OCI-LY1 (cell line): ENCODE measurements around the gene BTN3A1.
"Not testable (repeated sequence)": the region's sequence is repeated elsewhere in the genome, so short reads cannot be mapped to it uniquely, and the experiment has no call there.

Source experiments
- H2AFZ ChIP-seq: fragments of 200-600 bp; sonication (generic), shearing (Covaris generic); 2 replicates; pipeline ENCODE4 v1.6.0; 2014; ENCODE audit warnings: antibody characterized with exemption, mild to moderate bottlenecking, low read length
- H3F3A ChIP-seq: fragments of 200-600 bp; sonication (generic), shearing (Covaris generic); 2 replicates; pipeline ENCODE4 v1.6.0; 2014; ENCODE audit warnings: mild to moderate bottlenecking, antibody characterized with exemption, low read length, moderate library complexity; ENCODE audit not compliant: insufficient read depth
- H3K27ac ChIP-seq: fragments of 200-600 bp; sonication (generic); 2 replicates; pipeline ENCODE4 v1.5.1; 2014; ENCODE audit warnings: low read length, mixed run types, mild to moderate bottlenecking, low read depth; ENCODE audit not compliant: poor library complexity, severe bottlenecking
- H3K27me3 ChIP-seq: fragments of 200-600 bp; sonication (generic); 2 replicates; pipeline ENCODE4 v1.6.0; 2014; ENCODE audit warnings: antibody characterized with exemption, mild to moderate bottlenecking, low read length, moderate library complexity; ENCODE audit not compliant: insufficient read depth
- H3K36me3 ChIP-seq: fragments of 200-600 bp; sonication (generic); 2 replicates; pipeline ENCODE4 v1.6.1; 2014; ENCODE audit warnings: mild to moderate bottlenecking, antibody characterized with exemption, low read length, moderate library complexity, mixed read lengths; ENCODE audit not compliant: insufficient read depth
- H3K4me1 ChIP-seq: fragments of 200-600 bp; sonication (generic); 2 replicates; pipeline ENCODE4 v1.5.1; 2014; ENCODE audit warnings: mild to moderate bottlenecking, low read length, moderate library complexity; ENCODE audit not compliant: insufficient read depth, severe bottlenecking
- H3K4me2 ChIP-seq: fragments of 200-600 bp; sonication (generic), shearing (Covaris generic); 2 replicates; pipeline ENCODE4 v1.6.1; 2014; ENCODE audit warnings: low read length
- H3K4me3 ChIP-seq: fragments of 200-600 bp; sonication (generic); 2 replicates; pipeline ENCODE4 v1.5.1; 2014; ENCODE audit warnings: low read length, low read depth, mild to moderate bottlenecking, mixed read lengths; ENCODE audit not compliant: poor library complexity, severe bottlenecking
- H3K79me2 ChIP-seq: fragments of 200-600 bp; shearing (Covaris generic); 2 replicates; pipeline ENCODE4 v1.6.1; 2016; ENCODE audit warnings: mixed run types, low read length, mixed read lengths; ENCODE audit not compliant: insufficient read depth
- H3K9ac ChIP-seq: fragments of 200-600 bp; sonication (generic), shearing (Covaris generic); 2 replicates; pipeline ENCODE4 v1.6.1; 2014; ENCODE audit warnings: mild to moderate bottlenecking, low read length, mixed read lengths
- H3K9me2 ChIP-seq: fragments of 200-600 bp; sonication (generic), shearing (Covaris generic); 2 replicates; pipeline ENCODE4 v1.6.1; 2014; ENCODE audit warnings: low read depth, mild to moderate bottlenecking, low read length, mixed read lengths
- H3K9me3 ChIP-seq: fragments of 200-600 bp; shearing (Covaris generic); 2 replicates; pipeline ENCODE4 v1.6.1; 2014; ENCODE audit warnings: low read length, mixed read lengths
- H4K20me1 ChIP-seq: fragments of 200-600 bp; sonication (generic), shearing (Covaris generic); 2 replicates; pipeline ENCODE4 v1.6.0; 2016; ENCODE audit warnings: mild to moderate bottlenecking, low read length; ENCODE audit not compliant: insufficient read depth
- CTCF ChIP-seq: fragments of 200-600 bp; sonication (generic), shearing (Covaris generic); IDR thresholded peaks from 2 replicates; pipeline ENCODE4 v1.5.1; 2017; ENCODE audit warnings: mild to moderate bottlenecking, antibody characterized with exemption, low read length, moderate library complexity, mixed read lengths
- EZH2 ChIP-seq: fragments of 200-600 bp; sonication (generic), shearing (Covaris generic); IDR thresholded peaks from 2 replicates; pipeline ENCODE4 v1.8.0; 2017; ENCODE audit warnings: borderline replicate concordance, mixed run types, mild to moderate bottlenecking, antibody characterized with exemption, low read length, moderate library complexity, mixed read lengths

Gene BTN3A1

GRCh38 chr6:26415791-26416190 is 13.7 kb downstream of the BTN3A1 start:
- H3K4me3 ChIP-seq: no peak overlapping the region
- no peak for TF ChIP-seq CTCF
- TF ChIP-seq EZH2: no peak
- no peak overlapping the region for H3K9ac ChIP-seq
- no peaks in the 10 kb centered on the region for H3K79me2 ChIP-seq
- no peaks in the 10 kb centered on the region for H3K4me1 ChIP-seq
- H3K27me3 ChIP-seq: peaks cover 11% of the 10 kb centered on the region; the same call in 1 of the 2 replicates
- no peaks in the 10 kb centered on the region; the same call in 1 of the 2 replicates for H3K36me3 ChIP-seq
- H2AFZ ChIP-seq: no peak overlapping the region
- no peak overlapping the region for H3K27ac ChIP-seq
- no peaks in the 10 kb centered on the region for H3K9me2 ChIP-seq
- no peak overlapping the region for H3K4me2 ChIP-seq
- no peaks in the 10 kb centered on the region for H4K20me1 ChIP-seq
- no peaks in the 10 kb centered on the region for H3F3A ChIP-seq
- H3K9me3 ChIP-seq: peaks cover 12% of the 10 kb centered on the region; the same call in 1 of the 2 replicates

- no peak for TF ChIP-seq EZH2
- TF ChIP-seq CTCF: no peak
- H3K4me3 ChIP-seq: no peak overlapping the region
- no peaks in the 10 kb centered on the region for H4K20me1 ChIP-seq
- no peak overlapping the region for H3K9ac ChIP-seq
- H2AFZ ChIP-seq: no peak overlapping the region
- no peaks in the 10 kb centered on the region; the same call in 1 of the 2 replicates for H3K36me3 ChIP-seq
- no peaks in the 10 kb centered on the region for H3F3A ChIP-seq
- H3K79me2 ChIP-seq: no peaks in the 10 kb centered on the region
- H3K9me2 ChIP-seq: no peaks in the 10 kb centered on the region
- H3K4me2 ChIP-seq: no peak overlapping the region
- peaks cover 12% of the 10 kb centered on the region; the same call in 1 of the 2 replicates for H3K9me3 ChIP-seq
- H3K27me3 ChIP-seq: peaks cover 11% of the 10 kb centered on the region; the same call in 1 of the 2 replicates
- no peak overlapping the region for H3K27ac ChIP-seq
- H3K4me1 ChIP-seq: peaks cover 3% of the 10 kb centered on the region
These were observed 14.2 kb downstream of the BTN3A1 start for GRCh38 chr6:26416288-26416687.

- H3K4me1 ChIP-seq, H3K79me2 ChIP-seq, H3K4me2 ChIP-seq, H3K36me3 ChIP-seq, H4K20me1 ChIP-seq, H3K27ac ChIP-seq, H2AFZ ChIP-seq, H3F3A ChIP-seq, H3K9me2 ChIP-seq, H3K4me3 ChIP-seq, H3K9ac ChIP-seq: not testable (repeated sequence)
- H3K9me3 ChIP-seq: peaks cover 12% of the 10 kb centered on the region; the same call in 1 of the 2 replicates
- peaks cover 11% of the 10 kb centered on the region; the same call in 1 of the 2 replicates for H3K27me3 ChIP-seq
These were observed 16.0 kb downstream of the BTN3A1 start for GRCh38 chr6:26418077-26418476.

- H4K20me1 ChIP-seq, H3K4me2 ChIP-seq, H3F3A ChIP-seq, H3K79me2 ChIP-seq, H3K4me1 ChIP-seq, H3K9ac ChIP-seq, H3K9me2 ChIP-seq, H3K36me3 ChIP-seq, H3K27ac ChIP-seq, H2AFZ ChIP-seq, H3K4me3 ChIP-seq: not testable (repeated sequence)
- Histone ChIP-seq H3K27me3 (peaks cover 12% of the 10 kb centered on the region), H3K9me3 (peaks cover 12% of the 10 kb centered on the region; the same call in 1 of the 2 replicates)
These were observed 16.7 kb downstream of the BTN3A1 start for GRCh38 chr6:26418795-26419194.
